Effector memory CD8-positive, alpha-beta T cell (primary cell): ENCODE results near the gene CHURC1.

Experiments
- ATAC-seq: fragments of 150-1000 bp; cut with Tn5 transposase; replicated peaks from 2 replicates; pipeline ENCODE4 v1.10.0; 2021; ENCODE audit warnings: mild to moderate bottlenecking, moderate library complexity
- DNase-seq, 3 experiments: peaks; one replicate each; pipeline ENCODE4 v3.0.0; 2021
- H3K27ac Mint-ChIP-seq, 2 donors: one replicate each; pipeline ENCODE4 v1.8.0; 2022; ENCODE audit warnings: mild to moderate bottlenecking in 2 of 2, mixed read lengths in 2 of 2, moderate library complexity in 2 of 2
- H3K27me3 Mint-ChIP-seq, 2 donors: one replicate each; pipeline ENCODE4 v1.8.0; 2022; ENCODE audit warnings: mixed read lengths in 2 of 2
- H3K36me3 Mint-ChIP-seq: one replicate; pipeline ENCODE4 v1.8.0; 2022; ENCODE audit warnings: mild to moderate bottlenecking, moderate library complexity, mixed read lengths; ENCODE audit not compliant: insufficient read depth
- H3K4me1 Mint-ChIP-seq, 2 donors: one replicate each; pipeline ENCODE4 v1.8.0; 2022; ENCODE audit warnings: low read depth in 2 of 2, mixed read lengths in 2 of 2
- H3K4me3 Mint-ChIP-seq, 2 donors: one replicate each; pipeline ENCODE4 v1.8.0; 2022; ENCODE audit warnings: mild to moderate bottlenecking in 2 of 2, mixed read lengths in 2 of 2, moderate library complexity in 2 of 2
- H3K9me3 Mint-ChIP-seq, 2 donors: one replicate each; pipeline ENCODE4 v1.8.0; 2022; ENCODE audit warnings: mixed read lengths in 2 of 2

Gene CHURC1

GRCh38 chr14:64958743-64959142 lies 44.5 kb downstream of the CHURC1 start:
- H3K36me3 Mint-ChIP-seq: peaks cover 3% of the 10 kb centered on the region
- H3K4me1 Mint-ChIP-seq: peaks cover 6 to 7% of the 10 kb centered on the region in 2 donors
- DNase-seq (no peak), ATAC-seq (no peak)
- H3K4me3 Mint-ChIP-seq: no peak overlapping the region
- H3K27ac Mint-ChIP-seq: no peak overlapping the region
- no peaks in the 10 kb centered on the region for H3K27me3 Mint-ChIP-seq
- H3K9me3 Mint-ChIP-seq: no peaks in the 10 kb centered on the region

GRCh38 chr14:64960762-64961276 lies 46.6 kb downstream of the CHURC1 start:
- Mint-ChIP-seq H3K36me3 (peaks cover 3% of the 10 kb centered on the region), H3K27me3 (no peaks in the 10 kb centered on the region), H3K4me1 (peaks cover 4 to 6% of the 10 kb centered on the region in 2 donors), H3K9me3 (no peaks in the 10 kb centered on the region), H3K4me3 (no peak overlapping the region), H3K27ac (peak overlapping the region; percentile 16 to 79)
- no peak for DNase-seq
- ATAC-seq: peak; percentile 43

GRCh38 chr14:64963611-64964010 lies 49.4 kb downstream of the CHURC1 start:
- H3K9me3 Mint-ChIP-seq: no peaks in the 10 kb centered on the region
- H3K4me1 Mint-ChIP-seq: peaks cover 4 to 10% of the 10 kb centered on the region in 2 donors
- no peak for ATAC-seq
- no peak overlapping the region for H3K4me3 Mint-ChIP-seq
- no peaks in the 10 kb centered on the region for H3K36me3 Mint-ChIP-seq
- DNase-seq: no peak
- no peaks in the 10 kb centered on the region for H3K27me3 Mint-ChIP-seq
- H3K27ac Mint-ChIP-seq: peak overlapping the region; percentile 42 to 49

GRCh38 chr14:64965356-64966000 lies 51.2 kb downstream of the CHURC1 start:
- Mint-ChIP-seq H3K36me3 (no peaks in the 10 kb centered on the region), H3K9me3 (no peaks in the 10 kb centered on the region), H3K4me3 (no peak overlapping the region), H3K4me1 (peaks cover 0 to 8% of the 10 kb centered on the region in 2 donors), H3K27ac (no peak overlapping the region), H3K27me3 (no peaks in the 10 kb centered on the region)
- DNase-seq: no peak
- no peak for ATAC-seq

GRCh38 chr14:64966976-64967375 lies 52.7 kb downstream of the CHURC1 start:
- no peaks in the 10 kb centered on the region for H3K27me3 Mint-ChIP-seq
- no peak overlapping the region for H3K27ac Mint-ChIP-seq
- DNase-seq (no peak), ATAC-seq (no peak)
- no peaks in the 10 kb centered on the region for H3K36me3 Mint-ChIP-seq
- no peaks in the 10 kb centered on the region for H3K9me3 Mint-ChIP-seq
- no peak overlapping the region for H3K4me3 Mint-ChIP-seq
- peaks cover 0 to 11% of the 10 kb centered on the region in 2 donors for H3K4me1 Mint-ChIP-seq

GRCh38 chr14:64968167-64968566 lies 53.9 kb downstream of the CHURC1 start:
- DNase-seq (no peak), ATAC-seq (no peak)
- Mint-ChIP-seq H3K36me3 (no peaks in the 10 kb centered on the region), H3K27ac (no peak overlapping the region), H3K9me3 (no peaks in the 10 kb centered on the region), H3K27me3 (no peaks in the 10 kb centered on the region), H3K4me3 (no peak overlapping the region), H3K4me1 (peaks cover 0 to 15% of the 10 kb centered on the region in 2 donors)

- peaks cover 0 to 15% of the 10 kb centered on the region in 2 donors for H3K4me1 Mint-ChIP-seq
- no peak overlapping the region for H3K27ac Mint-ChIP-seq
- DNase-seq: no peak
- H3K36me3 Mint-ChIP-seq: peaks cover 1% of the 10 kb centered on the region
- ATAC-seq: no peak
- no peaks in the 10 kb centered on the region for H3K9me3 Mint-ChIP-seq
- H3K4me3 Mint-ChIP-seq: no peak overlapping the region
- H3K27me3 Mint-ChIP-seq: no peaks in the 10 kb centered on the region
Measured at GRCh38 chr14:64968651-64969050, 54.4 kb downstream of the CHURC1 start.

- no peaks in the 10 kb centered on the region for H3K9me3 Mint-ChIP-seq
- no peak overlapping the region for H3K27ac Mint-ChIP-seq
- peaks cover 2% of the 10 kb centered on the region for H3K36me3 Mint-ChIP-seq
- DNase-seq: no peak
- no peak overlapping the region for H3K4me3 Mint-ChIP-seq
- H3K4me1 Mint-ChIP-seq: peaks cover 0 to 15% of the 10 kb centered on the region in 2 donors
- no peak for ATAC-seq
- H3K27me3 Mint-ChIP-seq: no peaks in the 10 kb centered on the region
Measured at GRCh38 chr14:64970041-64970440, 55.8 kb downstream of the CHURC1 start.

GRCh38 chr14:64970776-64971477 lies 56.7 kb downstream of the CHURC1 start:
- no peaks in the 10 kb centered on the region for H3K9me3 Mint-ChIP-seq
- ATAC-seq (no peak), DNase-seq (no peak)
- peaks cover 2% of the 10 kb centered on the region for H3K36me3 Mint-ChIP-seq
- H3K27ac Mint-ChIP-seq: peak overlapping the region; percentile 16 to 75
- peak overlapping the region; percentile 71 to 75 for H3K4me3 Mint-ChIP-seq
- H3K4me1 Mint-ChIP-seq: peaks cover 0 to 15% of the 10 kb centered on the region in 2 donors
- no peaks in the 10 kb centered on the region for H3K27me3 Mint-ChIP-seq

GRCh38 chr14:64971491-64971942 lies 57.3 kb downstream of the CHURC1 start:
- H3K27ac Mint-ChIP-seq: peak overlapping the region; percentile 16 to 75
- H3K36me3 Mint-ChIP-seq: peaks cover 2% of the 10 kb centered on the region
- DNase-seq (no peak), ATAC-seq (no peak)
- no peaks in the 10 kb centered on the region for H3K27me3 Mint-ChIP-seq
- peak overlapping the region; percentile 71 to 75 for H3K4me3 Mint-ChIP-seq
- H3K4me1 Mint-ChIP-seq: peaks cover 0 to 15% of the 10 kb centered on the region in 2 donors
- H3K9me3 Mint-ChIP-seq: no peaks in the 10 kb centered on the region

- Mint-ChIP-seq H3K27ac (peak within 1 kb of the TSS; percentile 46 to 75), H3K4me3 (peak within 1 kb of the TSS; percentile 86 to 88), H3K4me1 (peaks cover 0 to 15% of the 10 kb centered on the region in 2 donors), H3K27me3 (no peaks in the 10 kb centered on the region), H3K9me3 (no peaks in the 10 kb centered on the region), H3K36me3 (peaks cover 2% of the 10 kb centered on the region)
- DNase-seq: peak; percentile 14 to 35 (median 20)
- ATAC-seq: peak; percentile 76
Measured at GRCh38 chr14:64971943-64972791, 57.9 kb downstream of the CHURC1 start, which contains the start of gene RAB15. Gene RAB15, minus strand, starts transcription at chr14:64972336. Its CDS starts 260 bp downstream, at chr14:64972076.

- peaks cover 0 to 11% of the 10 kb centered on the region in 2 donors for H3K4me1 Mint-ChIP-seq
- no peaks in the 10 kb centered on the region for H3K27me3 Mint-ChIP-seq
- ATAC-seq: no peak
- peak overlapping the region in 1 of 2 donors; percentile 46 for H3K27ac Mint-ChIP-seq
- H3K9me3 Mint-ChIP-seq: no peaks in the 10 kb centered on the region
- DNase-seq: no peak
- H3K36me3 Mint-ChIP-seq: peaks cover 2% of the 10 kb centered on the region
- H3K4me3 Mint-ChIP-seq: peak overlapping the region; percentile 86 to 88
Measured at GRCh38 chr14:64973026-64973442, 58.8 kb downstream of the CHURC1 start.

GRCh38 chr14:64973826-64974225 lies 59.6 kb downstream of the CHURC1 start:
- Mint-ChIP-seq H3K36me3 (peaks cover 2% of the 10 kb centered on the region), H3K4me3 (no peak overlapping the region), H3K27ac (no peak overlapping the region), H3K9me3 (no peaks in the 10 kb centered on the region), H3K4me1 (peaks cover 0 to 11% of the 10 kb centered on the region in 2 donors), H3K27me3 (no peaks in the 10 kb centered on the region)
- ATAC-seq: no peak
- DNase-seq: no peak
